ENCODE data around the gene TTC13.

DNA sequence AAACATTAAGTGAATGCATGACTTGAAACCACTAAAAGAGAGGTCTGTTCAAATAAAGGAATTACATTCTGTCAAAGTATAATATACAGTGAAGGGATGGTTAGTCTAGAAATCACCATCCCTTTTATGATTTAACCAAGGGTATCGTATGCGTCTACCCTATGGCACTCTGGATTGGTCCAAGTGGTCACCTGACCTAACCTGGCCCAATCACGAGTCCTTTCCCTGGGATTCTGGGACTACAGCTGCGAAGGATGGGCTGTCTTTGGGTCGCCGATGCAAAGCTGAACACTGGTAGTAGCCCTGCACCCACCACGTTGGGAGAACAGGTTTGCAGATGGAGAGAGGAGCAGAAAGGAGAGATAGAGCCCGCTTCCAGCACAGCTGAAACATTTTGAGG lies 79.9 kb downstream of the TTC13 start:
- TF ChIP-seq POLR2A (IDR thresholded peaks at IDR 0.05) = no peak
- TF ChIP-seq, protein P1, sequence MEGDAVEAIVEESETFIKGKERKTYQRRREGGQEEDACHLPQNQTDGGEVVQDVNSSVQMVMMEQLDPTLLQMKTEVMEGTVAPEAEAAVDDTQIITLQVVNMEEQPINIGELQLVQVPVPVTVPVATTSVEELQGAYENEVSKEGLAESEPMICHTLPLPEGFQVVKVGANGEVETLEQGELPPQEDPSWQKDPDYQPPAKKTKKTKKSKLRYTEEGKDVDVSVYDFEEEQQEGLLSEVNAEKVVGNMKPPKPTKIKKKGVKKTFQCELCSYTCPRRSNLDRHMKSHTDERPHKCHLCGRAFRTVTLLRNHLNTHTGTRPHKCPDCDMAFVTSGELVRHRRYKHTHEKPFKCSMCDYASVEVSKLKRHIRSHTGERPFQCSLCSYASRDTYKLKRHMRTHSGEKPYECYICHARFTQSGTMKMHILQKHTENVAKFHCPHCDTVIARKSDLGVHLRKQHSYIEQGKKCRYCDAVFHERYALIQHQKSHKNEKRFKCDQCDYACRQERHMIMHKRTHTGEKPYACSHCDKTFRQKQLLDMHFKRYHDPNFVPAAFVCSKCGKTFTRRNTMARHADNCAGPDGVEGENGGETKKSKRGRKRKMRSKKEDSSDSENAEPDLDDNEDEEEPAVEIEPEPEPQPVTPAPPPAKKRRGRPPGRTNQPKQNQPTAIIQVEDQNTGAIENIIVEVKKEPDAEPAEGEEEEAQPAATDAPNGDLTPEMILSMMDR (IDR thresholded peaks at IDR 0.05) = no peak

Data from thyroid gland (tissue), 4 donors.